Right lobe of liver (tissue), 4 donors: Measurements from ENCODE around the gene LGMN.

ENCODE experiments used
- CTCF ChIP-seq, 4 donors: fragments of 200-600 bp in 3 of 4; fragments of 450-650 bp in 1 of 4; IDR thresholded peaks; one replicate each; pipeline versions ENCODE4 v1.5.1 to v1.8.0; 2016 to 2022; ENCODE audit warnings: antibody characterized with exemption in 4 of 4, mild to moderate bottlenecking in 2 of 4
- POLR2A ChIP-seq: fragments of 450-650 bp; IDR thresholded peaks from one replicate; pipeline ENCODE4 v1.6.1; 2017; ENCODE audit warnings: antibody characterized with exemption, mild to moderate bottlenecking
- donor health status: DM: no; HTN: no; CAD: no.
- donor health status: DM: no; HTN: no; CAD: no.
- donor health status: DM: no; HTN: yes; CAD: no.

DNA sequence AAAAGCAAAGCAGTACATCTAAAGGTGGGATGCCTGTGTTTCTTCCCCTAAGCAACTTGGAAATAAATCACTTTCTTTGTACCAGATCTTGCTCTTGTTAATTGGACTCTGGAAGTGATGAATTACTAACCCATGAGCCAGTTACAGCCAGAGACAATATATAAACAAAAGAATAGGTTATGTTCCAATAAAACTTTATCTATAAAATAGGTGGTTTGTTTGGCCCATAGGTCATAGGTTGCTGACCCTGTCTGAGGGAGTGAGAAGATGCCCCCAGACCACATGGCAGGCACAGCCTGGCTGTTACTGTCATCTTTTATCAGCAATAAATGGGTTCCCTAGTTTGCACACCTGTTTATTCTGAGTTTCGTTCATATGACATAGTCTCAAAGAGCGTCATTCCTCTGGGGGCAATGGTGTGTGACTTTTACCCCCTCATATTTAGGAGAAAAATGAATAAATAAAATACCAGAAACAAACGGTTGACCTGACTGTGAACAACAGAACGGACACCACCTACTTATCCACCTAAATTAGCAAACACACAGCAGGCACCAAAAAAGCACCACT lies 10.7 kb downstream of the LGMN start:
- TF ChIP-seq POLR2A, result no peak
- TF ChIP-seq CTCF (IDR thresholded peaks at IDR 0.05), result no peak
